22Rv1 (cell line): Measurements from ENCODE around the gene CDK13.

ENCODE experiments used
- H3K27ac ChIP-seq: fragments of 450-650 bp; 2 replicates; pipeline ENCODE4 v1.5.1; 2017
- ZFX ChIP-seq: fragments of 450-650 bp; IDR thresholded peaks from 2 replicates; pipeline ENCODE4 v1.6.1; 2017; ENCODE audit warnings: antibody characterized with exemption, borderline replicate concordance
- TF ChIP-seq, protein P1 (sequence below): fragments of 450-650 bp; IDR thresholded peaks from 2 replicates; pipeline ENCODE4 v1.5.1; 2017; ENCODE audit warnings: mild to moderate bottlenecking

The CDK13 gene

DNA sequence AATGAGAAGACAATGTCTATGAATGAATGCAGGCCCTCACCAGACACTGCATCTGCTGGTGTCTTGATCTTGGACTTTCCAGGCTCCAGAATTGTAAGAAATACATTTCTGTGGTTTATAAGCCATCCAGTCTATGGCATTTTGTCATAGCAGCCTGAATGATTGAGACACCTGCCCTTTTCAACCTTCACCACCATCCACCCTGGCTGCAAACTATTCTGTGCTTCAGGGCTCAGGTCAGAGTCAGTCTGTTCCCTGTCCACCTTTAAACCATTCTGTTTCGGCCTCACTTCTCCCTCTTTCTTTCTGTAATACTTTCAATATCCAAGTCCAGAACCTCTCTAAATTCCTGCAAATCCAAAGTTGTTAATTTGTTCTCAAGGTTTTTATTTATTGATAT, 15.9 kb upstream of the CDK13 start:
- TF ChIP-seq ZFX: no peak
- TF ChIP-seq, protein P1, sequence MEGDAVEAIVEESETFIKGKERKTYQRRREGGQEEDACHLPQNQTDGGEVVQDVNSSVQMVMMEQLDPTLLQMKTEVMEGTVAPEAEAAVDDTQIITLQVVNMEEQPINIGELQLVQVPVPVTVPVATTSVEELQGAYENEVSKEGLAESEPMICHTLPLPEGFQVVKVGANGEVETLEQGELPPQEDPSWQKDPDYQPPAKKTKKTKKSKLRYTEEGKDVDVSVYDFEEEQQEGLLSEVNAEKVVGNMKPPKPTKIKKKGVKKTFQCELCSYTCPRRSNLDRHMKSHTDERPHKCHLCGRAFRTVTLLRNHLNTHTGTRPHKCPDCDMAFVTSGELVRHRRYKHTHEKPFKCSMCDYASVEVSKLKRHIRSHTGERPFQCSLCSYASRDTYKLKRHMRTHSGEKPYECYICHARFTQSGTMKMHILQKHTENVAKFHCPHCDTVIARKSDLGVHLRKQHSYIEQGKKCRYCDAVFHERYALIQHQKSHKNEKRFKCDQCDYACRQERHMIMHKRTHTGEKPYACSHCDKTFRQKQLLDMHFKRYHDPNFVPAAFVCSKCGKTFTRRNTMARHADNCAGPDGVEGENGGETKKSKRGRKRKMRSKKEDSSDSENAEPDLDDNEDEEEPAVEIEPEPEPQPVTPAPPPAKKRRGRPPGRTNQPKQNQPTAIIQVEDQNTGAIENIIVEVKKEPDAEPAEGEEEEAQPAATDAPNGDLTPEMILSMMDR: no peak
- no peak overlapping the region for H3K27ac ChIP-seq

DNA sequence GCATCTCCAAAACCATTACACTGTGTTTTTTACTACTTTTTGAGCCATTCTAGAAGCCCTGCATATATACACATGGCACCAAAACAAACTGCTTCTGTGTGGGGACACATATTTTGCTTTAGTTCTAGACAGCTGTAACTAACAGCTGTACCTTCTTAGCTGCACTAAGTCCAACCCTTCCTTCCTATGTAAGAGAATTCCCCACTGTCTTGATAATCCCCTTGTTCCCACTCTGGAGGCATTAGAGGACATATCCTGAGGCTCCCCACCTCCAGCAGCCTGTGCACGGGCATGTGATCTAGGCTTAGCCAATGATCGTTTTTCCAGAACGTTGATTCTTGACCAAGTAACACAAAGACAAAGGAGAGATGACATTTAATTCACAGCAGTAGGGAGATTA, 13.3 kb upstream of the CDK13 start:
- no peak for TF ChIP-seq ZFX
- TF ChIP-seq, protein P1: no peak
- no peak overlapping the region for H3K27ac ChIP-seq

DNA sequence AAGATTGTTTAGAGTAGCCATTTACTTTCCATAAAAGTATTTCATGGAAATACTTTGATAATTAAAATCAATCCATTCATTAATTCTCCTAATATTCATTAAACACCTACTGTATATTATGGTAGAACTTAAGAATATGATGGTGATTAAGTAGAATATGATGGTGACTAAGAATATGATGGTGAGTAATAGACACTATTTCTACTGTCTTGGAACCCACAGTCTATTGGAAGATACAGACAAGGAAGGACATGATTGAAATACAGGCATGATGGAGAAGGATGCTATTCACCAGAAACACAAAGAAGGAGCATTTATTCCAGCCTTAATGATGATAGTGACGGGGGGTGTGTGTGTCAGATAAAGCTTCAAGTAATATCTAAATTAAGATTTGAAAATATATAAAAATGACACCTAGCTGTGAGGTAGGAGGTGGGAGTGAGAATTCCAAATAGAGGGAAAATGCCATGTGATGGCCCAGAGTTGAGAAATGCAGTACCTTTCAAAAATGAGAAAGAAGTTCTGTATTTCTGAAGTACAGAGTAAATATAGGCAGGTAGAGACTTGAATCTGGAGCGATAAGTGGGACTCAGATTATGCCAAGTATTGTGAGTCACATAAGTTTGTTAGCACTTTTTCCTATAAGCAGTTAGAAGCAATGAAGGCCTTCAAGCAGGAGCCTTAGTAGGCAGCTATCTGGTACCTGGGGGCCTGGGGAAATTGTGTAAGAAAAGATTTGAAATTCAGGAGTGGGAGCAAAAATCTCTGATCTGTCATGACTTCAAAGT, 12.5 kb upstream of the CDK13 start:
- H3K27ac ChIP-seq: no peak overlapping the region
- no peak for TF ChIP-seq ZFX
- TF ChIP-seq, protein P1: no peak

DNA sequence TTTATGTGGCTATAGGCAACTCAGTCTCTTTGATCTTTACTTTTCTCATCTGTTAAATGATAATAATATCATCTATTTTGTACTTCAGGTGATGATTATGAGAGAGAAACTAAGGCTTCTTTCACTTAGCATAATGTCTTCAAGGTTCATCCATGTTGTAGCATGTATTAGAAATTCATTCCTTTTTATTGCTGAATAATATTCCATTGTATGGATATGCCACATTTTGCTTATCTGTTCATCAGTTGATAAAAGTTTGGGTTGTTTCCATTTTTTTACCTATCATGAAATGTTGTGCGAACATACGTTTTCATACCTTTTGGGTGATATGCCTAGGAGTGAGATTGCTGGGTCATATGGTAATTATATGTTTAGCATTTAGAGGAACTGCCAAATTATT, 7.2 kb upstream of the CDK13 start:
- TF ChIP-seq ZFX: no peak
- TF ChIP-seq, protein P1: no peak
- H3K27ac ChIP-seq: no peak overlapping the region

DNA sequence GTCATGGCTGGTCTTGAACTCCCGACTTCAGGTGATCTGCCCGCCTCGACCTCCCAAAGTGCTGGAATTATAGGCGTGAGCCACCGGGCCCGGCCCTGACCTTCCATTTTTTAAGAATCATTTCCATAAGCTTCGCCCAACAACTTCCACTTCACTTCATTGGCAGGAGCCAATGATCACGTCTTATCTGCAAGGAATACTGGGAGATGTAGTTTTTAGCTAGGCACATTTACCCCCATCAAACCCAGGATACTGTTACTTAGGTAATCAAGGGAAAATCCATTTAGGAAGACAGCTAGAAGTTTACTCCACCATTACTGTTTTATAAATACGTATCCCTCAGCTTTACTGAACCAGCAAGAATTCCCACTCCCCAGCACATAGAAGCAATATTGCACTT, 3.4 kb upstream of the CDK13 start:
- H3K27ac ChIP-seq: no peak overlapping the region
- TF ChIP-seq ZFX: no peak
- TF ChIP-seq, protein P1: no peak

DNA sequence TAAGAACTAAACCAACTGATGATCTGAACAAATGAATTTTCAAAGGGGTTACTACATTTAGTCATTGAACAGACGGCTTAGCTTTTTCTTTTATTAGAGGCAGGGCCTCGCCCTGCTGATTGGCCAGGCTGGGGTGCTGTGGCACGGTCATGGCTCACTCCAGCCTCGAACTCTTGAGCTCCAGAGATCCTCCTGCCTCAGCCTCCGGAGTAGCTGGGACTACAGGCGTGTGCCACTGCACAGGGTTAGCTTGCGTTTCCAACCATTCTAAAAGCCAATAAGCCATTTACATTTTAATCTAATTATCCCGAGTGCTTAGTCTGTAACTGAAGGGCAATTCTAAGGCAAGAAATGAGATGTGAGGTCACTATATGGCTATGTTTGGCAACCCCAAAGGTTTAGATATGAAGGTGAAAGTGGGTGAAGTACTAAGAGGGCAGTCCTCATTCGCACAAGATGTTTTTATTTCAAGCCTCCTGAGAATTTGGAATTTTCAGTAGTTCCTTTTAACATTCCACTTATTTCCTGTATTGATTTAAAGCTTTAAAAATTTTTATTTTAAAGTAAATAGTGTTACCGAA, 1.6 kb upstream of the CDK13 start:
- peak overlapping the region; percentile 99 for H3K27ac ChIP-seq
- TF ChIP-seq, protein P1: no peak
- TF ChIP-seq ZFX: no peak
